IPS-20b (cell line): ENCODE data around the gene SPATA31E1.
"Not testable (repeated sequence)": the region's sequence is repeated elsewhere in the genome, so short reads cannot be mapped to it uniquely, and the experiment has no call there.

Experiments used
- H3K27ac ChIP-seq: one replicate; pipeline ENCODE4 v1.5.1; 2013; ENCODE audit warnings: low read length
- H3K27me3 ChIP-seq: 2 replicates; pipeline ENCODE4 v1.6.1; 2013; ENCODE audit warnings: mild to moderate bottlenecking, low read length, inconsistent platforms; ENCODE audit not compliant: insufficient read depth
- H3K36me3 ChIP-seq: 2 replicates; pipeline ENCODE4 v1.6.1; 2013; ENCODE audit warnings: low read depth, mild to moderate bottlenecking, inconsistent platforms, low read length, moderate library complexity; ENCODE audit not compliant: insufficient read depth
- H3K4me1 ChIP-seq: 2 replicates; pipeline ENCODE4 v1.6.1; 2013; ENCODE audit warnings: mild to moderate bottlenecking, control low read depth, inconsistent platforms, low read length, moderate library complexity; ENCODE audit not compliant: insufficient read depth
- H3K4me3 ChIP-seq: 2 replicates; pipeline ENCODE4 v1.5.1; 2013; ENCODE audit warnings: mild to moderate bottlenecking, low read length, inconsistent platforms
- H3K9ac ChIP-seq: 2 replicates; pipeline ENCODE4 v1.6.1; 2013; ENCODE audit warnings: low read depth, mild to moderate bottlenecking, inconsistent platforms, low read length, moderate library complexity
- H3K9me3 ChIP-seq: 2 replicates; pipeline ENCODE4 v1.6.1; 2013; ENCODE audit warnings: mild to moderate bottlenecking, low read depth, low read length, inconsistent platforms; ENCODE audit not compliant: insufficient read depth

The SPATA31E1 gene

DNA sequence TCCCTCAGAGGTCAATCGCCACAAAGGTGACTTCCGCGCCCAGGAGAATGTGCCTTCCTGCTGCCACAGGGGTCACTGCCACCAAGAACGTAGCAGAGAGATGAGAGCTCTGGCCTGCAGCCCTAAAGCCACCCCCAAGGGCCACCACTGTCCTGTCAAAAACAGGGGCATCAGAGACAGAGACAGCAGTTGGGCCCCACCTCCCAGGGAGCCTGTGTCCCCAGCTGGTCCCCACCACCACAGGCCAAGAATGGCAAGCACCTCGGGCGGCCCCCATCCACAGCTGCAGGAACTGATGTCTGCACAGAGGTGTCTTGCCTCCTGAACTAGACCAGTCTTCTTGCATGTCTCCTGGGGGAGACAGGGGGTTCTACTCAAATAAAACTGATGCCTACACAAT is 5.8 kb downstream of the SPATA31E1 start:
- no peaks in the 10 kb centered on the region for H3K4me1 ChIP-seq
- H3K9ac ChIP-seq = no peak overlapping the region
- no peaks in the 10 kb centered on the region for H3K27me3 ChIP-seq
- H3K9me3 ChIP-seq = no peaks in the 10 kb centered on the region
- no peak overlapping the region for H3K4me3 ChIP-seq
- H3K27ac ChIP-seq = no peak overlapping the region
- no peaks in the 10 kb centered on the region for H3K36me3 ChIP-seq

DNA sequence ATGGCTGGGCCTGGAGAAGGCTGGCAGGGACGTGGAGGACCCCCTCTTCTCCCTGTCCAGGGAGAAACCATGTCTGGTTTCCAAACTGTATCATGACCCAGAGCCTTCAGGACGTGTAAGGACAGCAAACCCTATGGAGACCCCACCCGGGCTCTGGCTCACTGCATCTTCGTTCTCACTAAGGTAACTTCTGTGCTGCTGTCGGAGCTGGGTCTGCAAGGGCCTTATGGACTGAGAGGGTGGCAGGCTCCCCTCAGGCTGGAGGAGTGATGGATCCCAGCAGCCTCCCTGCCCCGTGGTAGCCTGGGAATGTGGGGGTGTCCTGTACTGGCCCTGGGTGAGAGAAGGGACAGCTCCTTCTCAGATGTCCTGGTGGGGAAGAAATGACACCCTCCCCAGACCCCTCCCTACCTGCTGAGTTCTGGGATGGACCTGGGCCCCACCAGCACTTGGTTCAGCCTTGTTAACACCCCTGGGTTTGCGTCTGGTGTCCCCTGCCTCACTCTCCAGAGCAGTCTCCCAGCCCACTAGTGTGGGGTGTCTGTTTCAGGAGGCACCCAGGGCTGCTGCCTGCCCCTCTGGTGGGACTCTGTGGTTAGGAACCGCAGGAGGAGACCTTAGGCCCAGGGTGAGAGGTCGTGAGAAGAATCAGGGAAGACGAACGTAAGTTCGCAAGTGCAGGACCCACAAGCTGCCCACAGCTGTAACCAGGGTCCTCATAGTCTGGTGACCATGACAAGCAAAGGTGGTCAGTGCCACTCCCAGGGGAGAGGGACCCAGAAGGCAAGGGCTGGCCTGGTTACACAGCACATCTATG is 6.6 kb downstream of the SPATA31E1 start:
- H3K4me1 ChIP-seq = no peaks in the 10 kb centered on the region
- H3K9ac ChIP-seq = no peak overlapping the region
- no peak overlapping the region for H3K4me3 ChIP-seq
- no peaks in the 10 kb centered on the region for H3K36me3 ChIP-seq
- H3K27ac ChIP-seq = no peak overlapping the region
- no peaks in the 10 kb centered on the region for H3K27me3 ChIP-seq
- H3K9me3 ChIP-seq = no peaks in the 10 kb centered on the region

DNA sequence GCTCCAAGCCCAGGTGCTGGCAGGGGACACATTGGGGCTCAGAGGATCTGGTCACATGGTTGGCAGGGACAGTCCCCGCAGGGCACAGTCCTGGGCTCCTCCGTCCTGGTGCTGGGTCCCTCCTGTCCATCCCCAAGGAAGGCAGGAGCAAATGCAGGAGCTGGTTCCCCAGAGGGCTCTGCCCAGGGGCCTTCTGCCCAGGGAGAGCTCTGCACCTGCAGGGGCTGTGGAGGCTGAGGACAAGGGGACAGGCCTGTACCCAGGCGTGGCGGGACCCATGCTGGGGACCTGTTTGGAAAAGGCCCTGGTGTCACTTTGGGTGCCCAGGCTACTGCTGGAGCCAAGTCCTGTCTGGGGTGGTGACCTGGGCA is 7.2 kb downstream of the SPATA31E1 start:
- Histone ChIP-seq H3K4me3 (no peak overlapping the region), H3K27ac (no peak overlapping the region), H3K27me3 (no peaks in the 10 kb centered on the region), H3K36me3 (no peaks in the 10 kb centered on the region), H3K9ac (no peak overlapping the region), H3K9me3 (no peaks in the 10 kb centered on the region), H3K4me1 (no peaks in the 10 kb centered on the region)

DNA sequence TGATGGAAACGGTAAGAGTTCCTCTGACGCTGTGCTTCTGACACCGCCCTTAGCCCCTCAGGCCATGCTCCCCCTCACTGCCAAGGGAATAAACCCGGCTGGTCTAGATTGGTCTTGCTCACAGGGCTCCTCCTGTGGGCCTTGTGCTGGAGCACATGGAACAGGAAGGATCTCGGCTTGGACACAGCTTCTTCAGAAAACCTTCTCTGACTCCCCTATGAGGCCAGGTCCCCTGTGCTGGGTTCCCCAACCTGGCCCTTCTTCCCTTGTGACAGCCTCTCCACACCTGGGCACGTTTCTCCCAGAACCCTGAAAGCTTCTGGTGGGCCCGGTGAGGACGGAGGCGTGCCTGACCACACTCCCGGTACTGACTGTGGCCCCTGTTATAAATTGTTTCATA is 8.2 kb downstream of the SPATA31E1 start:
- Histone ChIP-seq H3K36me3 (no peaks in the 10 kb centered on the region), H3K27me3 (no peaks in the 10 kb centered on the region), H3K9ac (no peak overlapping the region), H3K9me3 (no peaks in the 10 kb centered on the region), H3K27ac (no peak overlapping the region), H3K4me3 (no peak overlapping the region), H3K4me1 (no peaks in the 10 kb centered on the region)

DNA sequence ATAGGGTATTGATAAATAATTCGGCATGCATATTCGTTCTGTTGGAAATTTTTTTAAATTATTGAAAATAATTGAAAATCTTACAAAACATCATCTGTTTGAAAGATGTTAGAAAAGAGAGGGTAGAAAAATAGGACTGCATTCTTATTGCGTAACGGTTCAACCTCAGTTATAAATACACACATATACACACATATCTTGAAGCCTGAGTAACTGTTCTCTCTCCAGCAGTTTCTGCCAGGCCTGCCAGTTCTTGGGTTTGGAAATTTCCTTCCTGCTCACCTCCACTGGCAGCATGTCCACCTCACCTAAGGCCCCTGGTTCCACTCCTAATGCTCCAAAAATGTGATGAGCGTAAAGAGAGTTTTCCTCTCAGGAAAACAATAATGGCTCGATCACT is 9.1 kb downstream of the SPATA31E1 start:
- Histone ChIP-seq H3K9ac (no peak overlapping the region), H3K27me3 (no peaks in the 10 kb centered on the region), H3K27ac (no peak overlapping the region), H3K9me3 (no peaks in the 10 kb centered on the region), H3K36me3 (no peaks in the 10 kb centered on the region), H3K4me3 (no peak overlapping the region), H3K4me1 (no peaks in the 10 kb centered on the region)

DNA sequence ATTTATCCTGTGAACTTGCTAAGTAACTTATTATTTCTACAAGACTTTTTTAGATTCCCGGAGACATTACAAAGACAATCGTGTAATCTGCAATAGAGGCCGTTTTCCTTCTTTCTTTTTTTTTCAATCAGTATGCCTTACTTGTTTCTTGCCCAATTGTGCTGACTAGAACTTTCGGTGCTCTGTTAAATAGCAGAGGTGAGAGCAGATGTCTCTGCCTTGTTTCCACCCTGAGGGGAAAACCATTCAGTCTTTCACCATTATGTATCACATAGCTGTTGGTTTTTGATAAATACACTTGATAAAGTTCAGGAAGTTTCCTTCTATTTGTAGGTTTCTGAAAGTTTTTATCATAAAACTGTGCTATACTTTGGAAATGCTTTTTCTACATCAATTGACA is 10.3 kb downstream of the SPATA31E1 start:
- H3K4me1 ChIP-seq = no peaks in the 10 kb centered on the region
- no peaks in the 10 kb centered on the region for H3K27me3 ChIP-seq
- no peak overlapping the region for H3K9ac ChIP-seq
- H3K27ac ChIP-seq = no peak overlapping the region
- H3K9me3 ChIP-seq = no peaks in the 10 kb centered on the region
- no peaks in the 10 kb centered on the region for H3K36me3 ChIP-seq
- no peak overlapping the region for H3K4me3 ChIP-seq

DNA sequence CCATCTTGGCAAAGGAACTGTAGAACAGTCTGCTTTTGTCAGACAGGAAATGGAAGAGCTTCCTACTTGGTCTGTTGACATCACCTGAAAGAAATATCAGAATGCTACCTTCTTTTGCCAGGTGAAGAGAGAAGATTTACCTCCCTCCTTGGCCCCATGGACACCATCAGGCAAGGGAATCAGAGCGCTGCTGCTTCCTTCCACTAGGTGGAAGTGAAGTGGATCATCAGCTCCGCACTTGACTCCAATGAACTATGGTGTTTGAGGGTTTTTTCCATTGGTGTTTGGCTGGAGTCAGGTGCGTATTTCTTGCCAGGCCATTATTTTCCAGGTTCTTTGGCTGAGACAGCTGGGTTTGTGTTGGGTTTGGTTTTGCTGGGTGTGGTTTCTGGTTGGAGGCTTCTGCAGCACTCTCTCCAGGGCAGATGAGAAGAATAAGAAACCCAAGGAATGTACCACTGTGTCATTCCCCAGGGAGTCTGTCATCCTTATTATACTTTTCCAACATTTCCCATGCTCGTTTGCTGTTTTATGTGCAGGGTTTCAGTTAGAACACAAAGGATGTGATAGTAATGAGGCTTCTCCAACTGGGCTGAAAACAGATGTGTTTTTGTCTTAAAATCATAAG is 12.4 kb downstream of the SPATA31E1 start:
- no peak overlapping the region for H3K27ac ChIP-seq

DNA sequence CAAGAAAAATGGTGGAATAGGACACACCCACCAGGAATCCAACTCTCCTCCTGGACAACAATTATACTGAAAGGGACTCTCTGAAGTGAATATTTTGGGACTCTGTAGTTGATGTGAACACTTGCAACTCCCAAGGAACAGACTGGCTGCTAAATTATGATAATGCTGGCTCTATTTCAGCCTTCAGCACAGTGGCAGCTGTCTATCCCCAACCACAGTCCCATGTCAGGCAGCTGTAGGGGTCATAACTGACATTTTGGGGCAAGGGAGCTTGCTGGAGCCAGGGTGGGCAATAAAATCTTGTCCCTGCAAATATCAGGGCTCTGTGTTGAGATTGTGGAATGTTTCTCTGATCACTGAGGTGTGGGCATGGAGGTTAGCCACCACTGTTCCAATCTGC is 14.2 kb downstream of the SPATA31E1 start:
- peaks cover 4% of the 10 kb centered on the region; the same call in 1 of the 2 replicates for H3K9me3 ChIP-seq
- no peak overlapping the region for H3K9ac ChIP-seq
- no peak overlapping the region for H3K27ac ChIP-seq
- no peaks in the 10 kb centered on the region for H3K36me3 ChIP-seq
- H3K27me3 ChIP-seq = no peaks in the 10 kb centered on the region
- H3K4me1 ChIP-seq = no peaks in the 10 kb centered on the region
- no peak overlapping the region for H3K4me3 ChIP-seq

More for the DNA sequence above, 12.4 kb downstream of the SPATA31E1 start:
- Histone ChIP-seq H3K9me3 (no peaks in the 10 kb centered on the region), H3K9ac (no peak overlapping the region), H3K27me3 (no peaks in the 10 kb centered on the region), H3K4me1 (no peaks in the 10 kb centered on the region), H3K36me3 (no peaks in the 10 kb centered on the region), H3K4me3 (no peak overlapping the region)

DNA sequence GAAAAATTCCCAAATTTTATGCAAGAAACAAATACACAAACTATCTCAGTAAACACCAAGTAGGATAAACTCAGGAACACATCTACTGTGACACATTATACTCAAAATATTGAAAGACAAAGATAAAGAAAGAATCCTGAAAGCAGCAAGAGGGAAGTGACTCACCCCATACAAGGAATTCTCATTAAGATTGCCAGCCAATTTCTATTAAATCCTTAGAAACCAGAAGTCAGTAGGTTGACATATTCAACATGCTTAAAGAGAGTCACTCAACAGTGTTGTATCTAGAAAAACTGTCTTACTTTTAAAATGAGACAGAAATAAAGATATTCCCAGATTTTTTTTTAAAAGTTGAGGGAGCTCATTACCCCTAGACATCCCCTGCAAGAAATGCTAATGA is 15.5 kb downstream of the SPATA31E1 start:
- Histone ChIP-seq H3K4me1 (no peaks in the 10 kb centered on the region), H3K27ac (no peak overlapping the region), H3K9ac (no peak overlapping the region), H3K27me3 (no peaks in the 10 kb centered on the region), H3K36me3 (no peaks in the 10 kb centered on the region), H3K4me3 (no peak overlapping the region), H3K9me3 (peaks cover 15% of the 10 kb centered on the region; the same call in 1 of the 2 replicates)

DNA sequence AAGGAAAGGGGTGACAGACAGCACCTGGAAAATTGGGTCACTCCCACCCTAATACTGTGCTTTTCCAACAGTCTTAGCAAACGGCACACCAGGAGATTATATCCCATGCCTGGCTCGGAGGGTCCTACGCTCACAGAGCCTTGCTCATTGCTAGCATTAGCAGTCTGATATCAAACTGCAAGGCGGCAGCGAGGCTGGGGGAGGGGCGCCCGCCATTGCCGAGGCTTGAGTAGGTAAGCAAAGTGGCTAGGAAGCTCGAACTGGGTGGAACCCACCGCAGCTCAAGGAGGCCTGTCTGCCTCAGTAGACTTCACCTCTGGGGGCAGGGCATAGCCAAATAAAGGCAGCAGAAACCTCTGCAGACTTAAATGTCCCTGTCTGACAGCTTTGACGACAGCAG is 19.7 kb downstream of the SPATA31E1 start:
- H3K9ac ChIP-seq, H3K4me3 ChIP-seq, H3K27ac ChIP-seq, H3K4me1 ChIP-seq, H3K27me3 ChIP-seq, H3K36me3 ChIP-seq: not testable (repeated sequence)
- peaks cover 15% of the 10 kb centered on the region; the same call in 1 of the 2 replicates for H3K9me3 ChIP-seq

DNA sequence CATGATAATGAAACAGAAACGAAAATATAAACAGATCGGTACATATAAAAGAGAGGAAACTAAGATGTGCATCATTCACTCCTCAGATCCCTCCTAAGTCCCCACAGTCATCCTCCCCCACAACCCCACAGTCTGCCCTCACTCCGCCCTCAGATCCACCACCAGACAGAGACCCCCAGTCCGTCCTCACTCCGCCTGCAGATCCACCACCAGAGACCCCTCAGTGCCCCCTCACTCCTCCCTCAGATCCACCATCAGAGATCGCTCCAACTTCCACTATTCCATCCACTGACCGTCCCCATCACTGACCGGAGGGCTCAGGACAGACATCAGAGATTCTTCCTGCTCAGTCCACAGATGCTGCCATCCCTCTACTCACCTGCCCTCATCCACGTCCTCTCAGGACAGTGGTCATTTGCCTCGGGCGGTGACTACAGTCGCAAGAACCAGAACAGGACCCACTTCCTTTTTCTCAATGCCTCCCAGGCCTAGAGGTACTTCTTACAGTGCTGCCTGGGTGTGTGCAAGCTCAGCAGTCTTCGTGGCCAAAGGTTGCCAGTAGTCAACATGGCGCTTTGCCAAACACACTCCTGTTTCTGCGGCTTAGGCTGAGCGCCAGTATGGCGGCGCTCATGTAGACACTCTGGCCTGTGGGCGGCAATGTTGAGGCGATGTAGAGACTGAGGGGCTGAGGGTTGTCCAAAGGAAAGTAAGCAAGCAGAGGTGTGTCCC is 26.8 kb downstream of the SPATA31E1 start:
- H3K36me3 ChIP-seq = no peaks in the 10 kb centered on the region
- H3K9ac ChIP-seq = no peak overlapping the region
- H3K4me3 ChIP-seq = no peak overlapping the region
- no peaks in the 10 kb centered on the region for H3K9me3 ChIP-seq
- H3K4me1 ChIP-seq = no peaks in the 10 kb centered on the region
- H3K27me3 ChIP-seq = no peaks in the 10 kb centered on the region
- H3K27ac ChIP-seq = no peak overlapping the region

DNA sequence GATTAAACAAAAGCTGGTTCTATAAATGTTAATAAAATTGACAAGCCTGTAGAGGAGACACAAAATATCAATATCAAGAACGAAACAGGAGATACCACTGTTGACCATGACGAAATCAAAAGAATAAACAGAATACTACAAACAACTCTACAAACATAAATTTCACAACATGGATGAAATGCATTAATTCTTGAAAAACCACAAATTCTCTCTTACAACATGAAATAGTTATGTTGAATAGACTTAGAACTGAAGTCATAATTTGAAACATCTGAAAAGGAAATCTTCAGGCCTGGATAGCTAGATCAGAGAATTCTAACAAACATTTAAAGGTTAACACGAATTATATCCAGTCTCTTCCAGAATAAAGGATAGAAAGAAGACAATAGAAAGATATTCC is 28.1 kb downstream of the SPATA31E1 start:
- H3K4me3 ChIP-seq = no peak overlapping the region
- no peak overlapping the region for H3K9ac ChIP-seq
- no peaks in the 10 kb centered on the region for H3K4me1 ChIP-seq
- H3K9me3 ChIP-seq = no peaks in the 10 kb centered on the region
- H3K27me3 ChIP-seq = no peaks in the 10 kb centered on the region
- H3K36me3 ChIP-seq = no peaks in the 10 kb centered on the region
- no peak overlapping the region for H3K27ac ChIP-seq
